ENCODE results near the gene DENND4C.

The DENND4C gene

DNA sequence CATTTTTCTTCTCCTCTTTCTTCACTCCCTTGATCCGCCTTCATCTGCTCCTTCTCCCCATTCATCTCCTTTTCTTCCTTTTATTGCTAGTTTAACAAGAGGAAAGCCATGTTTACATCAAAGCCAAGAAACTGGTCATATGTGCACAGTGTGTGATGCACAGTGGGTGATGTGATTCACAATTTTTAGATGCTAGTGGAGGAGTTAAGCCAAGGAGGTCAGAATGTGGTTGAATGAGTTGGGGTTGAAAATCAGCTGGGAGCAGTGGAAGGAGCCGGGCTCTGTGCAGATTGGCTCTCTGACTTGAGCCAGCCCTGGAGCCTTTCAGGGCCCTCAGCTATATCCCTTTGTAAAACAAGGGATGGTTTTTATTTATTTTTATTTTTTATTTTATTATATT lies 185.7 kb downstream of the DENND4C start:
- H3K4me3 ChIP-seq (ENCODE audit: low read depth in 1 of 2, low read length in 2 of 2): no peak overlapping the region
- no peaks in the 10 kb centered on the region for H4K20me1 ChIP-seq (ENCODE audit: insufficient read depth, low read length)
- no peaks in the 10 kb centered on the region for H3K4me1 ChIP-seq (ENCODE audit: insufficient read depth, low read length)
- H2AFZ ChIP-seq (ENCODE audit: low read depth, low read length): no peak overlapping the region
- no peaks in the 10 kb centered on the region for H3K27me3 ChIP-seq (ENCODE audit: insufficient read depth, low read length, poor library complexity)
- no peaks in the 10 kb centered on the region for H3K36me3 ChIP-seq (ENCODE audit: insufficient read depth, low read length)
- TF ChIP-seq, protein P1, sequence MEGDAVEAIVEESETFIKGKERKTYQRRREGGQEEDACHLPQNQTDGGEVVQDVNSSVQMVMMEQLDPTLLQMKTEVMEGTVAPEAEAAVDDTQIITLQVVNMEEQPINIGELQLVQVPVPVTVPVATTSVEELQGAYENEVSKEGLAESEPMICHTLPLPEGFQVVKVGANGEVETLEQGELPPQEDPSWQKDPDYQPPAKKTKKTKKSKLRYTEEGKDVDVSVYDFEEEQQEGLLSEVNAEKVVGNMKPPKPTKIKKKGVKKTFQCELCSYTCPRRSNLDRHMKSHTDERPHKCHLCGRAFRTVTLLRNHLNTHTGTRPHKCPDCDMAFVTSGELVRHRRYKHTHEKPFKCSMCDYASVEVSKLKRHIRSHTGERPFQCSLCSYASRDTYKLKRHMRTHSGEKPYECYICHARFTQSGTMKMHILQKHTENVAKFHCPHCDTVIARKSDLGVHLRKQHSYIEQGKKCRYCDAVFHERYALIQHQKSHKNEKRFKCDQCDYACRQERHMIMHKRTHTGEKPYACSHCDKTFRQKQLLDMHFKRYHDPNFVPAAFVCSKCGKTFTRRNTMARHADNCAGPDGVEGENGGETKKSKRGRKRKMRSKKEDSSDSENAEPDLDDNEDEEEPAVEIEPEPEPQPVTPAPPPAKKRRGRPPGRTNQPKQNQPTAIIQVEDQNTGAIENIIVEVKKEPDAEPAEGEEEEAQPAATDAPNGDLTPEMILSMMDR (IDR thresholded peaks at IDR 0.05; ENCODE audit: borderline replicate concordance, extremely low read depth, low read length, poor library complexity, severe bottlenecking): no peak
- TF ChIP-seq EZH2 (IDR thresholded peaks at IDR 0.05; ENCODE audit: borderline replicate concordance, low read depth, low read length, severe bottlenecking): no peak
- H3K9ac ChIP-seq (ENCODE audit: low read depth, low read length): no peak overlapping the region
- no peak overlapping the region for H3K4me2 ChIP-seq (ENCODE audit: insufficient read depth, low read length)
- no peak overlapping the region for H3K27ac ChIP-seq (ENCODE audit: low read length)
- H3K79me2 ChIP-seq (ENCODE audit: insufficient read depth, low read length): no peaks in the 10 kb centered on the region
- ATAC-seq (ENCODE audit: insufficient read depth, low read depth) (no peak), DNase-seq (no peak)
- H3K9me3 ChIP-seq (ENCODE audit: insufficient read depth, low read length, severe bottlenecking): no peaks in the 10 kb centered on the region

DNA sequence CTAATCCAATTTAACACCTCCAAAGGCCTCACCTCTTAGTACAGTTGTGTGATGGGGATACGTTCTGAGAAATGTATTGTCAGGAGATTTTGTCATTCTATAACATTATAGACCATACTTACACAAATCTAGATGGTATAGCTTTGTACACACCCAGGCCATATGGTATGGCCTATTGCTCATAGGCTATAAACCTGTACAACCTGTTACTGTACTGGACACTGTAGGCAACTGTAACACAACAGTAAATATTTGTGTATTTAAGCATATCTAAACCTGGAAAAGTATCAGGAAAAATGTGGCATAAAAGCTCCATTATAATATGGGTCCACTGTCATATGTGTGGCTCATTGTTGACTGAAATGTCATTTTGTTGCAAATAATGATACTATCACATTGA lies 190.4 kb downstream of the DENND4C start:
- Histone ChIP-seq H3K4me1 (ENCODE audit: insufficient read depth, low read length) (no peaks in the 10 kb centered on the region), H3K27ac (ENCODE audit: low read length) (no peak overlapping the region), H3K9ac (ENCODE audit: low read depth, low read length) (no peak overlapping the region), H3K79me2 (ENCODE audit: insufficient read depth, low read length) (no peaks in the 10 kb centered on the region), H3K27me3 (ENCODE audit: insufficient read depth, low read length, poor library complexity) (no peaks in the 10 kb centered on the region), H3K9me3 (ENCODE audit: insufficient read depth, low read length, severe bottlenecking) (no peaks in the 10 kb centered on the region), H2AFZ (ENCODE audit: low read depth, low read length) (no peak overlapping the region), H3K36me3 (ENCODE audit: insufficient read depth, low read length) (no peaks in the 10 kb centered on the region), H4K20me1 (ENCODE audit: insufficient read depth, low read length) (no peaks in the 10 kb centered on the region), H3K4me3 (ENCODE audit: low read depth in 1 of 2, low read length in 2 of 2) (no peak overlapping the region), H3K4me2 (ENCODE audit: insufficient read depth, low read length) (no peak overlapping the region)
- no peak for DNase-seq
- TF ChIP-seq, protein P1 (IDR thresholded peaks at IDR 0.05; ENCODE audit: borderline replicate concordance, extremely low read depth, low read length, poor library complexity, severe bottlenecking): no peak
- no peak for TF ChIP-seq EZH2 (IDR thresholded peaks at IDR 0.05; ENCODE audit: borderline replicate concordance, low read depth, low read length, severe bottlenecking)
- ATAC-seq (ENCODE audit: insufficient read depth, low read depth): no peak

Measured in DND-41 (cell line).